Mesenchymal stem cell (in vitro differentiated cells and primary cell): Measurements from ENCODE around the gene TRIM39. TPM values are rescaled to one million over a fixed set of nuclear protein-coding genes. Genes with fewer than 3 reads are reported as not detected.

Experiments
- DNase-seq: peaks from one replicate; pipeline ENCODE4 v3.0.0-alpha.2; 2013
- H2AFZ ChIP-seq: one replicate; pipeline ENCODE4 v1.6.1; 2013; ENCODE audit warnings: low read depth, mild to moderate bottlenecking, control low read depth, inconsistent platforms, low read length, moderate library complexity
- H2AK5ac ChIP-seq: 2 replicates; pipeline ENCODE4 v1.6.1; 2013; ENCODE audit warnings: low read length, moderate library complexity, mild to moderate bottlenecking, inconsistent platforms; ENCODE audit not compliant: severe bottlenecking
- H2BK120ac ChIP-seq: one replicate; pipeline ENCODE4 v1.6.1; 2013; ENCODE audit warnings: low read depth, mild to moderate bottlenecking, inconsistent platforms, low read length, moderate library complexity
- H2BK12ac ChIP-seq, 2 experiments: one replicate each; pipeline ENCODE4 v1.6.1; 2013; ENCODE audit warnings: inconsistent platforms in 2 of 2, low read length in 2 of 2, mild to moderate bottlenecking in 2 of 2, moderate library complexity in 2 of 2, control low read depth in 1 of 2
- H2BK15ac ChIP-seq: one replicate; pipeline ENCODE4 v1.6.1; 2013; ENCODE audit warnings: mild to moderate bottlenecking, low read depth, inconsistent platforms; ENCODE audit not compliant: poor library complexity, severe bottlenecking
- H2BK5ac ChIP-seq: 2 replicates; pipeline ENCODE4 v1.6.1; 2013; ENCODE audit warnings: low read depth, mild to moderate bottlenecking, low read length, control low read depth, inconsistent platforms; ENCODE audit not compliant: poor library complexity, severe bottlenecking
- H3K14ac ChIP-seq, 2 experiments: one replicate each; pipeline ENCODE4 v1.6.1; 2013; ENCODE audit warnings: inconsistent platforms in 2 of 2, low read length in 2 of 2, control low read depth in 1 of 2, mild to moderate bottlenecking in 1 of 2, moderate library complexity in 1 of 2
- H3K18ac ChIP-seq, 2 experiments: one replicate each; pipeline ENCODE4 v1.6.1; 2013; ENCODE audit warnings: inconsistent platforms in 2 of 2, low read length in 2 of 2, control low read depth in 1 of 2, low read depth in 1 of 2, mild to moderate bottlenecking in 1 of 2
- H3K23ac ChIP-seq, 2 experiments: one replicate each; pipeline ENCODE4 v1.6.1; 2013; ENCODE audit warnings: inconsistent platforms in 2 of 2, low read length in 2 of 2, mild to moderate bottlenecking in 2 of 2, moderate library complexity in 2 of 2, control low read depth in 1 of 2
- H3K27ac ChIP-seq: 2 replicates; pipeline ENCODE4 v1.5.1; 2013; ENCODE audit warnings: mild to moderate bottlenecking, moderate library complexity, low read length, control low read depth, inconsistent platforms; ENCODE audit not compliant: poor library complexity, severe bottlenecking
- H3K27me3 ChIP-seq, 2 experiments: 2 replicates each; pipeline versions ENCODE4 v1.6.1 to v1.7.0; 2013; ENCODE audit warnings: low read length in 2 of 2, mild to moderate bottlenecking in 2 of 2, moderate library complexity in 2 of 2, control low read depth in 1 of 2, inconsistent platforms in 1 of 2; ENCODE audit not compliant: control insufficient read depth in 1 of 2, insufficient read depth in 1 of 2
- H3K36me3 ChIP-seq, 2 experiments: 2 replicates each; pipeline versions ENCODE4 v1.6.1 to v1.7.0; 2013; ENCODE audit warnings: low read length in 2 of 2, control low read depth in 1 of 2, inconsistent platforms in 1 of 2, low read depth in 1 of 2, mild to moderate bottlenecking in 1 of 2; ENCODE audit not compliant: insufficient read depth in 2 of 2, control insufficient read depth in 1 of 2
- H3K4ac ChIP-seq, 2 experiments: one replicate each; pipeline ENCODE4 v1.6.1; 2013; ENCODE audit warnings: inconsistent platforms in 2 of 2, low read length in 2 of 2, mild to moderate bottlenecking in 2 of 2, moderate library complexity in 2 of 2, control low read depth in 1 of 2, low read depth in 1 of 2
- H3K4me1 ChIP-seq: 2 replicates; pipeline ENCODE4 v1.6.1; 2013; ENCODE audit warnings: low read depth, low read length, control low read depth; ENCODE audit not compliant: control insufficient read depth, insufficient read depth
- H3K4me2 ChIP-seq: 2 replicates; pipeline ENCODE4 v1.6.1; 2013; ENCODE audit warnings: low read length, mild to moderate bottlenecking, inconsistent platforms; ENCODE audit not compliant: poor library complexity, severe bottlenecking
- H3K4me3 ChIP-seq, 2 experiments: 2 replicates each; pipeline versions ENCODE4 v1.5.1 to v1.7.0; 2013; ENCODE audit warnings: low read length in 2 of 2, mild to moderate bottlenecking in 2 of 2, control low read depth in 1 of 2, low read depth in 1 of 2; ENCODE audit not compliant: insufficient read depth in 1 of 2
- H3K79me1 ChIP-seq: replicated peaks from 2 replicates; pipeline ENCODE4 v1.6.1; 2013; ENCODE audit warnings: mild to moderate bottlenecking, control low read depth, low read length, inconsistent platforms; ENCODE audit not compliant: poor library complexity, severe bottlenecking
- H3K9ac ChIP-seq: 2 replicates; pipeline ENCODE4 v1.7.0; 2013; ENCODE audit warnings: mild to moderate bottlenecking, low read length, moderate library complexity
- H3K9me3 ChIP-seq: 2 replicates; pipeline ENCODE4 v1.7.0; 2013; ENCODE audit warnings: mild to moderate bottlenecking, low read length; ENCODE audit not compliant: control insufficient read depth
- H4K8ac ChIP-seq: one replicate; pipeline ENCODE4 v1.6.1; 2013; ENCODE audit warnings: inconsistent platforms, mild to moderate bottlenecking, low read length, moderate library complexity
- H4K91ac ChIP-seq: one replicate; pipeline ENCODE4 v1.6.1; 2013; ENCODE audit warnings: mild to moderate bottlenecking, low read length, inconsistent platforms
- WGBS: methylation state at CpG from one replicate; pipeline ENCODE4 v1.1.7; 2013; ENCODE audit warnings: mixed read lengths; 5-methylcytosine and 5-hydroxymethylcytosine counted together
- small RNA-seq: library from polyadenylated mRNA; stranded (forward); fragments of <200 nt; extraction: miRNeasy Mini kit (QIAGEN cat#:217004); gene quantifications from one replicate; pipeline ENCODE3, GENCODE V24; 2013; ENCODE audit warnings: low read depth

TRIM39 gene

DNA sequence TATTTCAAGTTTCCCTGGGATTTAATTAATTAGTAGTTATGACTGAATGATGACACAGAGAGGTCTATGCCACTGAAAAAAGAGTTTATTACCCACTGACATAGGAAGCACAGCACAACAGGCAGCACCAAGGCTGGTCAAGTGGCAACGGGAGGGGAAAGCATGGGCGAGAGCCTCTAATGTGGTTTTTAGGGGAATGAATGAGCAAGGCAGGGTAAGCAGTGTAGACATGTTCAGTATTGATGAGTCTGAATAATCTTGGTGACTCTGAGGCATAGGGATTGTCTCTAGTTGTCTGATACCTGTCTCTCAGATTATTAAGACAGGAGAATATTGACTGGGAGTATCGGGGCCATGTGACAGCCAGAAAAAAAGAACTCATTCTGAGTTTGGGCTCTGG, 64.5 kb downstream of the TRIM39 start:
- H2BK15ac ChIP-seq, result no peak overlapping the region
- no peak overlapping the region for H3K23ac ChIP-seq
- H2AFZ ChIP-seq, result no peak overlapping the region
- no peak overlapping the region for H4K91ac ChIP-seq
- H3K4me3 ChIP-seq, result no peak overlapping the region
- 77% methylated on average over 3 of the region's 3 CpGs for WGBS
- no peak overlapping the region for H3K4ac ChIP-seq
- H2BK5ac ChIP-seq, result no peak overlapping the region
- H3K9ac ChIP-seq, result no peak overlapping the region
- H4K8ac ChIP-seq, result no peak overlapping the region
- H2BK12ac ChIP-seq, result no peak overlapping the region
- no peak overlapping the region for H2BK120ac ChIP-seq
- H3K4me1 ChIP-seq, result no peaks in the 10 kb centered on the region
- H3K4me2 ChIP-seq, result no peak overlapping the region
- H3K14ac ChIP-seq, result no peak overlapping the region
- H3K18ac ChIP-seq, result no peak overlapping the region
- H3K27ac ChIP-seq, result no peak overlapping the region
- no peaks in the 10 kb centered on the region for H3K9me3 ChIP-seq
- no peaks in the 10 kb centered on the region for H3K36me3 ChIP-seq
- H3K79me1 ChIP-seq, result no peaks in the 10 kb centered on the region
- DNase-seq, result no peak
- H2AK5ac ChIP-seq, result no peak overlapping the region
- H3K27me3 ChIP-seq, result peaks cover 43 to 84% of the 10 kb centered on the region in 2 experiments

Small RNAs within 50 kb of the gene (small RNA-seq; reads per million reads assigned to genes)
- gene HLA-N, result not detected
